ENCODE data around the gene DEFB131A.
"Not testable (repeated sequence)": the region's sequence is repeated elsewhere in the genome, so short reads cannot be mapped to it uniquely, and the experiment has no call there.

GRCh38 chr4:9433320-9433719, 10.9 kb upstream of the DEFB131A start:
- not testable (repeated sequence) for TF ChIP-seq POLR2A (IDR thresholded peaks at IDR 0.05; ENCODE audit: low read length); ESRRA (IDR thresholded peaks at IDR 0.05; ENCODE audit: borderline replicate concordance, low read length); KDM1A (IDR thresholded peaks at IDR 0.05; ENCODE audit: low read depth); CTCF (IDR thresholded peaks at IDR 0.05); MAX (IDR thresholded peaks at IDR 0.05)

All from A549 (cell line).